SK-N-MC (cell line): Measurements from ENCODE around the gene TOMM7.
A peak's percentile ranks its signal among the peaks of the same experiment; 100 is the strongest.
"Not testable (repeated sequence)": the region's sequence is repeated elsewhere in the genome, so short reads cannot be mapped to it uniquely, and the experiment has no call there.

Experiments used
- DNase-seq: peaks from one replicate; pipeline ENCODE4 v3.0.0-alpha.2; 2011; ENCODE audit warnings: low read depth, low spot score
- H3K27ac ChIP-seq: fragments of 200-600 bp; sonication (generic); 2 replicates; pipeline ENCODE4 v1.5.1; 2016; ENCODE audit warnings: mixed run types
- H3K36me3 ChIP-seq: fragments of 200-600 bp; sonication (generic); 2 replicates; pipeline ENCODE4 v1.6.1; 2017; ENCODE audit warnings: antibody characterized with exemption, low read length, mixed read lengths; ENCODE audit not compliant: insufficient read depth
- H3K4me3 ChIP-seq: fragments of 200-600 bp; sonication (generic); 2 replicates; pipeline ENCODE4 v1.5.1; 2016
- H3K9ac ChIP-seq: fragments of 200-600 bp; sonication (generic); 2 replicates; pipeline ENCODE4 v1.8.0; 2017; ENCODE audit warnings: mixed run types, mixed read lengths; ENCODE audit not compliant: insufficient read length
- H3K9me3 ChIP-seq: fragments of 200-600 bp; sonication (generic); 2 replicates; pipeline ENCODE4 v1.6.1; 2017; ENCODE audit warnings: low read depth, mild to moderate bottlenecking, antibody characterized with exemption, low read length, moderate library complexity, mixed read lengths
- EZH2 ChIP-seq: fragments of 200-600 bp; sonication (generic); IDR thresholded peaks from one replicate; pipeline ENCODE4 v1.6.1; 2017; ENCODE audit warnings: antibody characterized with exemption
- FOXP2 ChIP-seq: optimal IDR thresholded peaks from 2 replicates; pipeline ENCODE3; 2011; ENCODE audit warnings: mild to moderate bottlenecking, moderate library complexity; ENCODE audit not compliant: insufficient read depth; ENCODE audit errors: extremely low read length, control extremely low read depth
- POLR2AphosphoS5 ChIP-seq: IDR thresholded peaks from 2 replicates; pipeline ENCODE4 v1.6.1; 2012; ENCODE audit warnings: mild to moderate bottlenecking, low read depth, low read length, borderline replicate concordance

TOMM7 gene

DNA sequence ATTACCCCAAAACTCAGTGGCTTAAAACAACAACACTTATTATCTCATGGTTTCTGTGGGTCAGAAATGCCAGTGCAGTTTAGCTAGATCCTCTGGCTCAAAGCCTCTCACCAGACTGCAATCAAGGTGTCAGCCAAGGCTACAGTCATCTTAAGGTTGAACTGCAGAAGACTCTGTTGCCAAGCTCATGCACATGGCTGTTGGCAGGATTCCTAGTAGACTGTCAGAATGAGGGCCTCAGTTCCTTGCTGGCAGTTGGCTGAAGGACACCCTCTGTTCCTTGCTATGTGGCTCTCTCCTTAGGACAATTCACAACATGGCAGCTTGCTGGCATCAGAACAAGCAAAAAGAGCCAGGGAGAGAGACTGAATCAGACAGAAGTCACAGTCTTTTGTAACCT is 34.7 kb downstream of the TOMM7 start:
- H3K9me3 ChIP-seq: no peaks in the 10 kb centered on the region
- no peak for TF ChIP-seq FOXP2
- TF ChIP-seq EZH2: no peak
- TF ChIP-seq POLR2AphosphoS5: no peak
- H3K36me3 ChIP-seq: no peaks in the 10 kb centered on the region
- H3K4me3 ChIP-seq: no peak overlapping the region
- DNase-seq: no peak
- no peak overlapping the region for H3K27ac ChIP-seq
- H3K9ac ChIP-seq: no peak overlapping the region

GRCh38 chr7:22786290-22786932 is 36.2 kb downstream of the TOMM7 start:
- TF ChIP-seq EZH2 (no peak), POLR2AphosphoS5 (no peak), FOXP2 (no peak)
- Histone ChIP-seq H3K9me3 (no peaks in the 10 kb centered on the region), H3K4me3 (no peak overlapping the region), H3K9ac (no peak overlapping the region), H3K27ac (no peak overlapping the region), H3K36me3 (no peaks in the 10 kb centered on the region)
- no peak for DNase-seq

DNA sequence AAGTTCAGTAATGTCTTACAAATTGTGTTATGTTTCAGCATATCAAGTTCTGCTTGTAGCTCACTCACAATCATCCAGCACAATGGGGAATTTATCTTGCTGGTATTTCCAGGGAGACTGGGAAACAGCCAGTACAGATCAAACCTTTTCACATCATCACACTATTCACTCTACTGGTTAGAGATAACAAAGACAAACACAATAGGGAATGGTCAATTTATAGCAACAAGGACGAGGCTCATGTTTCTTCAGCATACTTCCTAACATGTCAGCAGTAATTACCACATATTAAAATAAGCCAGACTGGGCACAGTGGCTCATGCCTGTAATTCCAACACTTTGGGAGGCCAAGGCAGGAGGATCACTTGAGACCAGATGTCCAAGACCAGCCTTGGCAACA is 38.3 kb downstream of the TOMM7 start:
- H3K9me3 ChIP-seq: no peaks in the 10 kb centered on the region
- H3K9ac ChIP-seq: no peak overlapping the region
- no peak overlapping the region for H3K4me3 ChIP-seq
- TF ChIP-seq POLR2AphosphoS5: no peak
- no peak for TF ChIP-seq FOXP2
- TF ChIP-seq EZH2: no peak
- DNase-seq: no peak
- no peaks in the 10 kb centered on the region for H3K36me3 ChIP-seq
- no peak overlapping the region for H3K27ac ChIP-seq

GRCh38 chr7:22783421-22783820 is 39.2 kb downstream of the TOMM7 start:
- Histone ChIP-seq H3K9me3 (no peaks in the 10 kb centered on the region), H3K9ac (no peak overlapping the region), H3K4me3 (no peak overlapping the region), H3K27ac (no peak overlapping the region), H3K36me3 (no peaks in the 10 kb centered on the region)
- DNase-seq: no peak
- no peak for TF ChIP-seq POLR2AphosphoS5
- TF ChIP-seq FOXP2: no peak

DNA sequence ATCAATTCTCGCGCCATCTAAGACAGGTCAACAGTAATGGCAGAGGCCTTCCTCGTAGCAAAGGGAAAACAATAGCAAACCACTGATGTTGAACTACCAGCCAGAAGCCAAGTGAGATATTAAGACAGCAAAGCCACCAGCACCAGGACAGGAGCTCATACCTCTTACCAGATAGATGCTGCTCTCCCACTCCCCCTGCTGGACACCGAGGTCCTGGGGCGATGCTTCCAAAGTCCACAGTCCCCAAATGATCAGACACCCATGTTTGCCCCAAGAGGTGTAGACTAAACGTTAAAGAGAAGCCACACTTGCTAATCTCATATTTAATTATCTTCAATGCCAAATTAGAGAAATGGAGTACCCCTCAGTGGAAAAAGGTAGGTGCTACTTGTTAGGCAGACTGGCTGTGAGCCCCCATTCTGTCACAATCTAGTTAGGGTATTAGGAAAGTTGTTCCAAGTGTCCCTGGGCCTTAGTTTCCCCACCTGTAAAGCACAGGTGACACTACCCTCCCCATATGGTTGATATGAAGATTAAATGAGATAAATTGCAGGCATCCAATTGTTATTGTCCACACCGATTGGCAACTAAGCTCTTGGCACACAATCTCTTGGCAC is 39.9 kb downstream of the TOMM7 start:
- Histone ChIP-seq H3K27ac (no peak overlapping the region), H3K9ac (no peak overlapping the region), H3K9me3 (no peaks in the 10 kb centered on the region), H3K36me3 (no peaks in the 10 kb centered on the region), H3K4me3 (no peak overlapping the region)
- DNase-seq: peak; percentile 16
- TF ChIP-seq FOXP2: no peak
- TF ChIP-seq POLR2AphosphoS5: no peak
- TF ChIP-seq EZH2: no peak

GRCh38 chr7:22781230-22781711 is 41.4 kb downstream of the TOMM7 start:
- Histone ChIP-seq H3K9me3 (no peaks in the 10 kb centered on the region), H3K36me3 (no peaks in the 10 kb centered on the region), H3K4me3 (no peak overlapping the region), H3K9ac (no peak overlapping the region), H3K27ac (no peak overlapping the region)
- TF ChIP-seq POLR2AphosphoS5 (no peak), FOXP2 (no peak), EZH2 (no peak)
- no peak for DNase-seq

- not testable (repeated sequence) for DNase-seq, H3K4me3 ChIP-seq, H3K9me3 ChIP-seq, H3K36me3 ChIP-seq, H3K9ac ChIP-seq, H3K27ac ChIP-seq
These were observed 42.8 kb downstream of the TOMM7 start for GRCh38 chr7:22779730-22780323.

DNA sequence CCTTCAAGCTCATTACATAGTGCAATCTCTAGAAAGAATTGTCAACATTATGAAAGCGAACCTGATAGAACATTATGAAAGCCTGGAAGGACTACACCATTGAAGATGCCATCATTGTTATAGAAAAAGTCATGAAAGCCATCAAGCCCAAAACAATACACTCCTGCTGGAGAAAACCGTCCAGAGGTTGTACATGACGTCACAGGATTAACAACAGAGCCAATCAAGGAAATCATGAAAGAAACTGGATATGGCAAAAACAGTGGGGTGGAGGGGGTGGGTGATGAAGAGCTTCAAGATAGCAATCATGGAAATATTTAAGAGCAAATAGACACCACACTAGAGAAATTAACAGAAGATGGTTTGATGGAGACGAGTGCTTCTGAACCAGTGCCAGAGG is 45.7 kb downstream of the TOMM7 start:
- no peak overlapping the region for H3K9ac ChIP-seq
- TF ChIP-seq EZH2: no peak
- no peak for TF ChIP-seq POLR2AphosphoS5
- no peak overlapping the region for H3K27ac ChIP-seq
- no peaks in the 10 kb centered on the region for H3K9me3 ChIP-seq
- no peak overlapping the region for H3K4me3 ChIP-seq
- H3K36me3 ChIP-seq: no peaks in the 10 kb centered on the region
- no peak for DNase-seq

DNA sequence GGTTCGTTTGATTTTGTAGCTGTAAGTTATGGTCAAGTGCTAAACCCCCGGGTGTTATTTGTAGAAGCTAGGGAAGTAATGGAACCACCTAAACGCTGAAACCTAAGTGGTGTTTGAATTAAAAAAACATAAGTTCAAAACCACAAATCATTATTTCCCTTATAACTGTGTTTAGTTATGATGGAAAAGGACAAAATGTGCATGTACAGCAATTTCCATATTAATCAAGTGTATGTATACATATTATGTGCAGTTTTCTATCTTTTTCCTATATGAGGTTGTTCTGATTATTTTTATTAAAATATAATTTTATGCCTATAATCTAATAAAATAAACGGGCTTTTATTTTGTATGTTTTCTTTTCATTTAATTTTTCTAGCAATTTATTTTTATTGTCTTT is 49.8 kb downstream of the TOMM7 start:
- Histone ChIP-seq H3K9me3 (no peaks in the 10 kb centered on the region), H3K36me3 (no peaks in the 10 kb centered on the region), H3K9ac (no peak overlapping the region), H3K4me3 (no peak overlapping the region), H3K27ac (no peak overlapping the region)
- DNase-seq: no peak
- TF ChIP-seq EZH2 (no peak), FOXP2 (no peak), POLR2AphosphoS5 (no peak)
